Colonic mucosa (tissue), 4 donors: ENCODE measurements around the gene CTAGE15. TPM values are rescaled to one million over a fixed set of nuclear protein-coding genes. Genes with fewer than 3 reads are reported as not detected.
"Not testable (repeated sequence)": the region's sequence is repeated elsewhere in the genome, so short reads cannot be mapped to it uniquely, and the experiment has no call there.

ENCODE experiments used
- DNase-seq: peaks from one replicate; pipeline ENCODE4 v3.0.0-alpha.2; 2020
- H3K27ac ChIP-seq: fragments of 200-600 bp; one replicate; pipeline ENCODE4 v1.8.0; 2021
- H3K27me3 ChIP-seq: fragments of 200-600 bp; one replicate; pipeline ENCODE4 v1.8.0; 2021
- H3K36me3 ChIP-seq: fragments of 200-600 bp; one replicate; pipeline ENCODE4 v1.8.0; 2021
- H3K4me1 ChIP-seq: fragments of 200-600 bp; one replicate; pipeline ENCODE4 v1.8.0; 2021; ENCODE audit warnings: mild to moderate bottlenecking
- H3K4me3 ChIP-seq: fragments of 200-600 bp; one replicate; pipeline ENCODE4 v1.8.0; 2021
- H3K9ac ChIP-seq, 2 donors: one replicate each; pipeline ENCODE4 v1.7.0; 2013; ENCODE audit warnings: control low read depth in 2 of 2, low read depth in 2 of 2, low read length in 2 of 2
- H3K9me3 ChIP-seq: fragments of 200-600 bp; one replicate; pipeline ENCODE4 v1.8.0; 2021
- intact Hi-C: fragments of 100-400 bp; cut with DNase I; formaldehyde crosslinking; loops from one replicate; pipeline ENCODE4 v1.14.1; 2022
- total RNA-seq, 2 donors: library from RNA; stranded (reverse); fragmentation: NEBNext Ultra II Directional in 1 of 2; extraction: Animal tissue kit (Norgen Biotek cat#: 25700) in 1 of 2; gene quantifications; one replicate each; pipeline ENCODE4 v1.2.1, GENCODE V29; 2021
- donor health status: healthy.
- donor health status: DM: no; HTN: no; CAD: no.
- donor health status: DM: no; HTN: no; CAD: no.

CTAGE15 gene
- total RNA-seq: 1 to 10 TPM; 1.3 to 2.0 TPM

GRCh38 chr7:143571501-143571900 lies at the start of gene CTAGE15:
CTAGE15 (plus strand) TSS chr7:143571801; CDS start chr7:143571818, 17 bp downstream.
- H3K27me3 ChIP-seq, H3K9ac ChIP-seq, intact Hi-C loops: not testable (repeated sequence)

GRCh38 chr7:143522309-143522916 lies 49.2 kb upstream of the CTAGE15 start:
- DNase-seq, H3K36me3 ChIP-seq, H3K4me3 ChIP-seq, H3K9ac ChIP-seq, intact Hi-C loops, H3K9me3 ChIP-seq, H3K27ac ChIP-seq, H3K4me1 ChIP-seq, H3K27me3 ChIP-seq: not testable (repeated sequence)

More at GRCh38 chr7:143571501-143571900, at the start of gene CTAGE15:
- DNase-seq, H3K4me3 ChIP-seq, H3K9me3 ChIP-seq, H3K36me3 ChIP-seq, H3K4me1 ChIP-seq, H3K27ac ChIP-seq: not testable (repeated sequence)

GRCh38 chr7:143531169-143531926 lies 40.3 kb upstream of the CTAGE15 start:
- H3K27me3 ChIP-seq, H3K4me1 ChIP-seq, H3K4me3 ChIP-seq, H3K36me3 ChIP-seq, H3K27ac ChIP-seq, H3K9me3 ChIP-seq, H3K9ac ChIP-seq, intact Hi-C loops, DNase-seq: not testable (repeated sequence)

- H3K4me3 ChIP-seq, H3K27me3 ChIP-seq, H3K9me3 ChIP-seq, H3K36me3 ChIP-seq, H3K4me1 ChIP-seq, H3K9ac ChIP-seq, H3K27ac ChIP-seq, DNase-seq, intact Hi-C loops: not testable (repeated sequence)
These were observed 39.7 kb upstream of the CTAGE15 start for GRCh38 chr7:143531932-143532331.

GRCh38 chr7:143533213-143533839 lies 38.3 kb upstream of the CTAGE15 start:
- H3K27ac ChIP-seq, H3K9ac ChIP-seq, DNase-seq, H3K36me3 ChIP-seq, H3K4me3 ChIP-seq, H3K4me1 ChIP-seq, H3K9me3 ChIP-seq, H3K27me3 ChIP-seq, intact Hi-C loops: not testable (repeated sequence)

- H3K27me3 ChIP-seq, H3K36me3 ChIP-seq, H3K27ac ChIP-seq, DNase-seq, H3K4me3 ChIP-seq, H3K4me1 ChIP-seq, H3K9me3 ChIP-seq, H3K9ac ChIP-seq, intact Hi-C loops: not testable (repeated sequence)
These were observed 35.2 kb upstream of the CTAGE15 start for GRCh38 chr7:143536443-143536842.

- intact Hi-C loops, H3K4me1 ChIP-seq: not testable (repeated sequence)
These were observed 28.1 kb upstream of the CTAGE15 start for GRCh38 chr7:143543288-143544038.

GRCh38 chr7:143555968-143556367 lies 15.6 kb upstream of the CTAGE15 start:
- H3K27ac ChIP-seq, H3K4me1 ChIP-seq, intact Hi-C loops, H3K36me3 ChIP-seq, DNase-seq, H3K9me3 ChIP-seq, H3K4me3 ChIP-seq, H3K27me3 ChIP-seq, H3K9ac ChIP-seq: not testable (repeated sequence)

More at GRCh38 chr7:143543288-143544038, 28.1 kb upstream of the CTAGE15 start:
- H3K27me3 ChIP-seq, H3K4me3 ChIP-seq, H3K9me3 ChIP-seq, H3K9ac ChIP-seq, H3K27ac ChIP-seq, DNase-seq, H3K36me3 ChIP-seq: not testable (repeated sequence)

GRCh38 chr7:143563306-143563705 lies 8.3 kb upstream of the CTAGE15 start:
- H3K4me1 ChIP-seq, H3K9ac ChIP-seq, intact Hi-C loops, H3K36me3 ChIP-seq, H3K27me3 ChIP-seq, H3K9me3 ChIP-seq, H3K4me3 ChIP-seq, H3K27ac ChIP-seq: not testable (repeated sequence)
- peak; percentile 19 for DNase-seq

GRCh38 chr7:143566001-143566400 lies 5.6 kb upstream of the CTAGE15 start:
- H3K36me3 ChIP-seq, intact Hi-C loops, H3K4me3 ChIP-seq, DNase-seq, H3K27ac ChIP-seq, H3K9me3 ChIP-seq, H3K27me3 ChIP-seq, H3K9ac ChIP-seq, H3K4me1 ChIP-seq: not testable (repeated sequence)

GRCh38 chr7:143588183-143588582 lies 16.6 kb downstream of the CTAGE15 start:
- H3K27ac ChIP-seq, H3K9ac ChIP-seq, intact Hi-C loops, H3K9me3 ChIP-seq, H3K36me3 ChIP-seq, H3K27me3 ChIP-seq, H3K4me3 ChIP-seq, H3K4me1 ChIP-seq, DNase-seq: not testable (repeated sequence)

GRCh38 chr7:143589897-143590296 lies 18.3 kb downstream of the CTAGE15 start:
- intact Hi-C loops, H3K4me3 ChIP-seq, H3K36me3 ChIP-seq, H3K9ac ChIP-seq, DNase-seq, H3K9me3 ChIP-seq, H3K27me3 ChIP-seq, H3K4me1 ChIP-seq, H3K27ac ChIP-seq: not testable (repeated sequence)

- H3K27ac ChIP-seq, H3K4me1 ChIP-seq, H3K27me3 ChIP-seq, H3K36me3 ChIP-seq, H3K9me3 ChIP-seq, DNase-seq, intact Hi-C loops, H3K9ac ChIP-seq, H3K4me3 ChIP-seq: not testable (repeated sequence)
These were observed 26.5 kb downstream of the CTAGE15 start for GRCh38 chr7:143598086-143598485.
